NCI-H526 (cell line): ENCODE measurements around the gene INF2.
"Not testable (repeated sequence)": the region's sequence is repeated elsewhere in the genome, so short reads cannot be mapped to it uniquely, and the experiment has no call there.

Experiments
- DNase-seq, 2 experiments: peaks; one replicate each; lab custom pipeline; 2025; lab: John Stamatoyannopoulos, UW

The INF2 gene

DNA sequence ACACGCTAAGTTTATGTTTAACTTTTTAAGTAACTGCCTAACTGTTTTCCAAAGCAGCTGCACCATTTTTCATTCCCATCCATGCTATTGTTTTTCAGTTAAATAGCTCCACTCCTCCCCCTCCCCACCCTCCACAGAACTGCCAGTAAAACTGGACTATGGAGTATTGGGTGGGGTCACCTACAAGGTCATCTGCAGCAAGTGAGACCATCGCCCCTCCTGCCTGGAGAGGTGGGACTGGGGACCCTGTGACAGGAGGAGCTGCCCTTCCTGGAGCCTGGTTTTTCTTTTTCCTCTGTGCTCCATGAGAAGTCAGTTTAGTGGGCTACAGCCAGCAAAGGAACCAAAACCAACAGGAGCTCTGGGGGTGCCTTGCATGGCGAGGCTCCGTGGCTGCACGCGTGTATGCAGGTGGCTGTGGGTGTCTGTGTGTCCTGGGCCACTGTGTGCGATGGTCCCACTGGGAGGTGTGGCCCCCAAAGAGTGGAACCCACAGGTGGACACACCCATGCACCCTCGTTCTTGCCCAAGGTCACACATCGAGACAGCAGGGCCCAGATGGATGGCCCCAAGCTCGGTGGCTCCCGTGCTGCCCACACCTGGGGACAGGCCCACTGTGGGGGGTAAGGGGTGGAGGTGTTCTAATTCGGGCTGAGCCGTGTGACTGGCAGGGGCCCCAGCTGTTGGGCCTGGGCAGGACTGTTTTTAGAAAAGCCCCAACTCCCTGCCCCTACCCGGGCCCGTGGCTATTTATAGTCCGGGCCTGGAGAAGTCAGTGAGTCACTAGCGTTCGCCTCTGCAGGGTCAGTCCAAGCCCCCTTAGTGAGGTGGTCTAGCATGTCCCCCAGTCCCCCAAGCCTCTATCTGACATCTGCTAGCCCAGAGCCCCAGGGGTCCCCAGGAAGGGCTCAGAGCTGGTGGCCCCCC lies 32.4 kb downstream of the INF2 start:
- DNase-seq, result no peak

- no peak for DNase-seq
Observed at GRCh38 chr14:104722938-104723650, 33.7 kb downstream of the INF2 start.

DNA sequence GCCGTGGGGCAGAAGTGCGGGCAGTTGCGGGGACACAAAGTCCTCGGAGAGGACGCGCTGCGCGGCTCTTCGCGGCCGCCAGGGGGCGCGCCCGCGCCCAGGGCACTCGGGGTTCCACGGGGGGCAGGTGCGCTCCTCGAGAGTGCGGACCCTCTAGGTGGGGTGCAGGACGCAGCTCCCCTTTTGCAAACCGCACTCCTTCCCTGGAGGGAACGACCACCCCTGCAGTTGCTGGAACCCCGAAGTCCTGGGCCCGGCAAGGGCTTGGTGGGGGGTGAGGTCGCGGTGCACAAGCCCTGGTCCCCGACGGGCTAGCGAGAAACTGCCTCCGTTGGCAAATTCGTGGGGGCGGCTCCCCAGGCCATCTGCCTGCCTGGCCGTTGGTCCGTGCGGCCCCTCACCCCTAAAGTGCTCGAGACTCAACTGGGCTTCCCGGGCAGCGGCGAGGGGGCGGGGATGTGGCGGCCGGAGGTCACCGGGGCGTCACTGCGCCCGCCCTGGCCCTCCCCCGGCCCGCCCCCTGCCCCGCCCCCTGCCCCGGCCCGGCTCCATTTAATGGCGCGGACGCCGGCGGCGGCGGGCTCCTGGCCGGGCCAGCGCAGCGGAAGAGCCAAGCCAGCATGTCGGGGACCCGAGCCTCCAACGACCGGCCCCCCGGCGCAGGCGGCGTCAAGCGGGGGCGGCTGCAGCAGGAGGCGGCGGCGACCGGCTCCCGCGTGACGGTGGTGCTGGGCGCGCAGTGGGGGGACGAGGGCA lies 34.4 kb downstream of the INF2 start, which contains the start of gene ADSS1:
TSS of gene ADSS1 (plus strand) at position 579 of the 756 bp plus-strand sequence. CDS start at position 621, 42 bp downstream.
- DNase-seq, result peak in 1 of 2 experiments; percentile 55

- DNase-seq, result peak in 1 of 2 experiments; percentile 49
Observed at GRCh38 chr14:104724407-104724980, 35.1 kb downstream of the INF2 start.

- DNase-seq, result peak in 1 of 2 experiments; percentile 61
Observed at GRCh38 chr14:104724981-104725771, 35.8 kb downstream of the INF2 start.

GRCh38 chr14:104725772-104726548 lies 36.5 kb downstream of the INF2 start:
- DNase-seq, result no peak

DNA sequence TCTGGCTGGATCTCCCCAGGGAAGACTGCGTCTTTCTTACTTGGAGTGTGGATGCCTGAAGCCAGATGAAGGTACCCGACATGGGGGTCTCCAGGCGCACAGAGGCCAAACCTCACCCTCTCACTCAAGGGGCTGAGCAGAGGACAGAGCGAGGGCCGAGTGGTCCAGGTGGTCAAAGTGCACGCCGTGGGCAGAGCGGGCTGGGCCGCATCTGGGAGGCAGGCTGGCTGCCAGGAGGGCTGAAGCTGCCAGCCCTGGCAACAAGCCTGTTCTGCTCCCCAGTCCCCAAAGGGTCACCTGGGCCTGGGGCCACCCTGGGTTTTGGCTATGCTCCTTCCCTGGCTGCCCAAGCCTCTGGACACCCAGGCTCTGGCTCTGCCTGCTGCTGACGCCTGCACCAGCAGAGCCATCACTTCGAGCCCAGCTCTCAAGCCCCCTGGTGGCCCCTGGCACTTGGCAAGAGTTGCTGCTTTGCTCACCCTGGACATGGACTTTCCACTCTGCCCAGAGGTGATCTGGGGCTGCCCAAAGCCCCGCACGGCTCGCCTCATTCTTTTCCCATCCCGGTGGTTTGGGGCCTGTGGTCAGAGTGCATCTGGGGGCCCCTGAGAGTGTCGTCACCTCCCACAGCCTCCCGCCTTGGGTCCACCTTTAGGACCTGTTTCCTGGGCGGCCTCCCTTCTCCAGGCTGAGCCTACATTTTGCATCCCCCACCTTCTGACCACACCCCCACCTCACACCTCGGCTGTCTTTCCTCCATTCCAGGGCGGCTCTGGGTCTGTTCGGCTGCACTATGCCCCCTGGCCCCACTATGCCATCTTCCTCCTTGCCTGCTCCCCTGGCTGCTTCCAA lies 37.4 kb downstream of the INF2 start:
- peak in 1 of 2 experiments; percentile 26 for DNase-seq

DNA sequence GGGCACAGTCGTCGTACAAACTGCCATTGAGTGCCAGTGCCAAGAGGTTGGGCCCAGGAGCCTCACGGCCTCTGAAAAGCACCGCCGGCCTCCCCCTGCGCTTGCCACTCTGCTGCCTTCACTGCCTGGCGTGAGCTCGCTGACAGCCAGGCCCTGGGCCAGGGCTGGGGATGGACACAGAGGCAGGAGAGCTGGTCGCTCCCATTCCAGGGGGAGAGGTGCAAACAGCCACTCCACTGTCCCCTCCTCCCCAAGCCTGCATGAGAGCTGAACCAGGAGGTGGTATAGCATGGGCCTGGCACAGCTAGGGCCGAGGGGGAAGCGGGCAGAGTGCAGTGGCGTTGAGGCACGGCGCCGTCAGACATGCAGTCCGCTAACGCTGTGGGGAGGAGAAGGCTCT lies 39.2 kb downstream of the INF2 start:
- DNase-seq, result no peak

DNA sequence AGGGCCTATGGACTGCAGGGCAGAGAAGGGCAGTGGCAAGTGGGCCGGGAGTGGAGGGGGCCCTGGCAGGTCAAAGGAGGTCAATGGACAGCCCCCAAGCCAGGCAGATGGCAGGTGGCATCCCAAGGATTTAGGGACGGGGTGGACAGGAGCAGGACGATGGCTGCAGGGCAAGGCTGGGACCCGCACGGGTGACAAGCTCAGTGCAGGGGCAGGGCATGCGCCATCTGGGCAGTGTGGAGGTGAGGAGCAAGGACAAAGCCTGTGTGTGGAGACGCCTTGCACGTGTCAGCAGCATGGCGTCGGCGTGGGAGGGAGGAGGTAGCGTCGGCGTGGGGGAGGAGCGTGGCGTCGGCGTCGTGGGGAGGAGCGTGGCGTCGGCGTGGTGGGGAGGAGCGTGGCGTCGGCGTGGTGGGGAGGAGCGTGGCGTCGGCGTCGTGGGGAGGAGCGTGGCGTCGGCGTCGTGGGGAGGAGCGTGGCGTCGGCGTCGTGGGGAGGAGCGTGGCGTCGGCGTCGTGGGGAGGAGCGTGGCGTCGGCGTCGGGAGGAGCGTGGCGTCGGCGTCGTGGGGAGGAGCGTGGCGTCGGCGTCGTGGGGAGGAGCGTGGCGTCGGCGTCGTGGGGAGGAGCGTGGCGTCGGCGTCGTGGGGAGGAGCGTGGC lies 39.9 kb downstream of the INF2 start:
- DNase-seq, result not testable (repeated sequence)

GRCh38 chr14:104729835-104730181 lies 40.4 kb downstream of the INF2 start:
- DNase-seq, result no peak

DNA sequence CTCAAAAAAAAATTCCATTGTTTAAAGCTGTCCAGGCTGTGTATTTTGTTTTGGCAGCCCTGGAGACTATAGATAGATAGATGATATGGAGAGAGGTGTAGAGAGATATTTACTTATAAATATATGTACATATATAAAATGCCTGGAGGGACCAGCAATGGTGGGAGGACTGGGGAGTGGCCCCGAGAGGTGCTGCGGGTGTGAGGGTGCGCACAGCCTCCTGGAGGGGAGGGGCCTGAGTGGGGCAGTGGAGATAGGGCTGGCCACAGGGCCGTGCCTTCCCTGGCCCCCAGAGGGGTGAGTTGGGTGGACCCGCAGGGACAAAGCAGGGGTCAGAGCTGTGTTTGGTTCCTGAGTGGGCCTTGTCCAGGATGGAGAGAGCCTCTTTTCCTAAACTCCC lies 41.1 kb downstream of the INF2 start:
- DNase-seq, result no peak

DNA sequence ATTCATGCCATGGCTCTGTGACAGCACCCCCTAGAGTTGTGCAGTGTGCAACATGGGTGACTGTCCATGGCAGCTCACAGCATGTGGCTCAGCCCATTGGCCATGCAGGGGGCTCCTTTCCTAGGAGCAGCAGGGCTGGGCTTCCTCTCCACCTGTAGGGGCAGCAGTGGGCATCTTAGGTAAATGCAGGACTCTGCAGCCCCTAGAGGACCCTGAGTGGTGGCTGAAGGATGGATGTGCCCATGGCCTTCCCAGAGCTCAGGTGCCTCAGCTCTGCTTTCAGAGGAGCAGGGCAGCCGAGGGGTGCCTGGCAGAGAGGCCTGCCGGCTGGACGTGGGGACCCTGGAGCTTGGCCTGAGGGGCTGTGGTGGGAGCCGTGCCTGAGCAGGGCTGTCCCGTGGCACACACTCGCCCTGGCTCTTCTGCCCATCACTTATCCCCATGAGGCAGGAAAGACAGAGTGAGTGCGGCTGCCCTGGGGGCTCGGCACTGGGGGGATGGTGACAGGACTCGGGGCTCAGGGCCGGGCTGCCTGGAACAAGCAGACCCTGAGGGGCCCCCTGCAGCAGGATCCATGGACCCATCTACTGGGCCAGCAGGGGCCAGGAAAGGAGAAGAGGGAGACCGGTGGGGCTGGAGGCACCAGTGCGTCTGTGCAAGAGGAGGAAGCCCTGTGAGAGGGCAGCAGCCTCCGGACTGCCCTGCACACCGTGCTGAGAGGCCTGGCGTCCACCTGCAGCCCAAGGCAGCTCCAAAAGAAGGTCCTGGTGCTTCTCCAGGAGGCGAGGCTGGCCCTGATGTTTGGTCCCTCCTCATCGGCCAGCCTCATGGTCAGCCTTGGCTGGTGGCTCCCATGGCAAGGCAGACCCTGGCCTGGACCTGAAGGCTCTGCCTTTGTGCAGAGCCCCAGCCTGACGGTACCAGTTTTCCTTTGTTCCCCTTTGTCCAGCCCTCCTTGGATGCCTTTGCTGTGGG lies 42.2 kb downstream of the INF2 start:
- peak; percentile 56 to 66 for DNase-seq

- no peak for DNase-seq
Observed at GRCh38 chr14:104732355-104732804, 43.0 kb downstream of the INF2 start.

GRCh38 chr14:104732931-104733681 lies 43.7 kb downstream of the INF2 start:
- DNase-seq, result no peak

- DNase-seq, result no peak
Observed at GRCh38 chr14:104734051-104734587, 44.7 kb downstream of the INF2 start.

- no peak for DNase-seq
Observed at GRCh38 chr14:104734601-104734990, 45.2 kb downstream of the INF2 start.
